C4-2B (cell line): Measurements from ENCODE around the gene STARD10.
"Not testable (repeated sequence)": the region's sequence is repeated elsewhere in the genome, so short reads cannot be mapped to it uniquely, and the experiment has no call there.

Experiments
- H3K27ac ChIP-seq: fragments of 450-650 bp; 2 replicates; pipeline ENCODE4 v1.5.1; 2017
- ZFX ChIP-seq: fragments of 450-650 bp; IDR thresholded peaks from 2 replicates; pipeline ENCODE4 v1.6.1; 2017
- TF ChIP-seq, protein P1 (sequence below): fragments of 450-650 bp; conservative IDR thresholded peaks from 2 replicates; pipeline ENCODE4 v1.5.1; 2017; ENCODE audit warnings: mild to moderate bottlenecking

The STARD10 gene

GRCh38 chr11:72805216-72805615, 11.4 kb upstream of the STARD10 start:
- H3K27ac ChIP-seq: no peak overlapping the region
- TF ChIP-seq, protein P1, sequence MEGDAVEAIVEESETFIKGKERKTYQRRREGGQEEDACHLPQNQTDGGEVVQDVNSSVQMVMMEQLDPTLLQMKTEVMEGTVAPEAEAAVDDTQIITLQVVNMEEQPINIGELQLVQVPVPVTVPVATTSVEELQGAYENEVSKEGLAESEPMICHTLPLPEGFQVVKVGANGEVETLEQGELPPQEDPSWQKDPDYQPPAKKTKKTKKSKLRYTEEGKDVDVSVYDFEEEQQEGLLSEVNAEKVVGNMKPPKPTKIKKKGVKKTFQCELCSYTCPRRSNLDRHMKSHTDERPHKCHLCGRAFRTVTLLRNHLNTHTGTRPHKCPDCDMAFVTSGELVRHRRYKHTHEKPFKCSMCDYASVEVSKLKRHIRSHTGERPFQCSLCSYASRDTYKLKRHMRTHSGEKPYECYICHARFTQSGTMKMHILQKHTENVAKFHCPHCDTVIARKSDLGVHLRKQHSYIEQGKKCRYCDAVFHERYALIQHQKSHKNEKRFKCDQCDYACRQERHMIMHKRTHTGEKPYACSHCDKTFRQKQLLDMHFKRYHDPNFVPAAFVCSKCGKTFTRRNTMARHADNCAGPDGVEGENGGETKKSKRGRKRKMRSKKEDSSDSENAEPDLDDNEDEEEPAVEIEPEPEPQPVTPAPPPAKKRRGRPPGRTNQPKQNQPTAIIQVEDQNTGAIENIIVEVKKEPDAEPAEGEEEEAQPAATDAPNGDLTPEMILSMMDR: no peak
- TF ChIP-seq ZFX: no peak

GRCh38 chr11:72802822-72803221, 9.0 kb upstream of the STARD10 start:
- H3K27ac ChIP-seq: no peak overlapping the region
- TF ChIP-seq, protein P1: no peak
- TF ChIP-seq ZFX: no peak

GRCh38 chr11:72799441-72799840, 5.6 kb upstream of the STARD10 start:
- TF ChIP-seq, protein P1: no peak
- TF ChIP-seq ZFX: no peak
- H3K27ac ChIP-seq: no peak overlapping the region

GRCh38 chr11:72798361-72798760, 4.5 kb upstream of the STARD10 start:
- no peak overlapping the region for H3K27ac ChIP-seq
- no peak for TF ChIP-seq ZFX
- TF ChIP-seq, protein P1: no peak

DNA sequence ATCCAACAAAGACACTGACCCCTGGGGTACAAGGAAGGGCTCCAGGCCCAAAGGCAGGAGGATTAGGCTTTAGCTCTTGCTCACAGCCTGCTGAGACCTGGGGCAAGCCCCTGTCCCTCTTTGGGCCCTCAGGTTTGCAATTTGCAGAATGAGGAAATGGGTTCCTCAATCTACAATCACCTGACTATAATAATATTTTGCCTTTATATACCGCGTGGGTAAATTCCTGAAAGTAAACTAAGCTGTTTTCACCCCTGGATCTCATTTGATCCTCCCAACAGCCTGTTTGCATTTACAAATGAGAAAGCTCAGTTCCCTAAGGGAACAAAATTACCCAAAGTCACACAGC, 797 bp downstream of the STARD10 start:
- no peak overlapping the region; the same call in 1 of the 2 replicates for H3K27ac ChIP-seq
- no peak for TF ChIP-seq ZFX
- TF ChIP-seq, protein P1: no peak

DNA sequence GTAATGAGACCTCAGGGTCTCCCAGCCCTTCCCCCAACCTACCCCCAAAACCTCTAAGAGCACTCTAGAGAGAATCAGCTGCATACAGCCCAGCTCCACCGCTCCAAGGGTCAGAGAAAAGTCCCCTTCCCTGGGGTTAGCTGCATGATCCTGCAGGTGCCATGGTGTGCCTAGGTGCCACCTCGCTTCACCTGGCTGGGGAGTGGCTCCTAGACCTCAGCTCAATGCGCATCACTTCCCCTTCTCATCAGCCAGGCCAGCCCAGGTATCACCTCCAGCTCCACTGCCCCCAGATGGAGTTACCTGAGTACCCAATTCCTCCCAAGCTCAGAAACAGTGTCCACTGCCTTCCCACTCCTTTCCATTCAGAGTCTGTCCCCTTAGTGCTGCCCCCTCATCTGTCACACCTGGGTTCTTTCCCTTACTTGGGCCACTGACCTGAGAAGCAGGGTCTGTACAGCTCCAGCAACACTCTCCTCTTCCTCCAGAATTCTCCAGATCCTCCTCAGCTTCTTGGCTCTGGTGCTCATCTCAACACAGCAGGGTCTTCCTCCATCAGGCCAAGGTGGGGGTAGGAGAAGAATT, 1.3 kb downstream of the STARD10 start:
- no peak overlapping the region for H3K27ac ChIP-seq
- TF ChIP-seq, protein P1: no peak
- TF ChIP-seq ZFX: no peak

- H3K27ac ChIP-seq: not testable (repeated sequence)
These were observed 2.6 kb downstream of the STARD10 start for GRCh38 chr11:72791228-72791627.

GRCh38 chr11:72789493-72790131, 4.2 kb downstream of the STARD10 start:
- TF ChIP-seq, protein P1: no peak
- no peak for TF ChIP-seq ZFX
- no peak overlapping the region for H3K27ac ChIP-seq
